GM21423 (cell line): ENCODE measurements around the gene ZBTB1.
"Not testable (repeated sequence)": the region's sequence is repeated elsewhere in the genome, so short reads cannot be mapped to it uniquely, and the experiment has no call there.

Experiments
- ATAC-seq: cut with Tn5 transposase; IDR thresholded peaks from one replicate; pipeline ENCODE4 v1.9.1; 2021; ENCODE audit warnings: mild to moderate bottlenecking, moderate library complexity; ENCODE audit not compliant: unreplicated experiment

The ZBTB1 gene

DNA sequence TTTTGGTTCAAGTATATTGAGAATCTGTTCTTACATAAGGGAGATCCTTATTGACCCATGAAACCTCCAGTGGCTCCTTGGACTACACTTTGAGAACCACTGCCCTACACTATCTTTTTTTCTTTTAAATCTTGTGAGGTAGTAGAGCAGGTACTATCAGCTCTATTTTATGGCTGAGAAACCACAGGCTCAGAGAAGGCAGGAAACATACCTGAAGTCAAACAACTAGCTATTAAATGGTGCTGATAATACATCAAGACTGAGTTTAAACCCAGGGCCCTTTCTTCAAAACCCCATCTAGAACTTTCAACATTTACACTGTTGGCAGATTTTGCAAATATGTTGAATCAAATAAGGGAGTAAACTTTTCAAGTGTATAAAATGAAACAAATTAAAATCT lies 7.8 kb upstream of the ZBTB1 start:
- no peak for ATAC-seq

GRCh38 chr14:64500088-64500487 lies 4.5 kb upstream of the ZBTB1 start:
- no peak for ATAC-seq

DNA sequence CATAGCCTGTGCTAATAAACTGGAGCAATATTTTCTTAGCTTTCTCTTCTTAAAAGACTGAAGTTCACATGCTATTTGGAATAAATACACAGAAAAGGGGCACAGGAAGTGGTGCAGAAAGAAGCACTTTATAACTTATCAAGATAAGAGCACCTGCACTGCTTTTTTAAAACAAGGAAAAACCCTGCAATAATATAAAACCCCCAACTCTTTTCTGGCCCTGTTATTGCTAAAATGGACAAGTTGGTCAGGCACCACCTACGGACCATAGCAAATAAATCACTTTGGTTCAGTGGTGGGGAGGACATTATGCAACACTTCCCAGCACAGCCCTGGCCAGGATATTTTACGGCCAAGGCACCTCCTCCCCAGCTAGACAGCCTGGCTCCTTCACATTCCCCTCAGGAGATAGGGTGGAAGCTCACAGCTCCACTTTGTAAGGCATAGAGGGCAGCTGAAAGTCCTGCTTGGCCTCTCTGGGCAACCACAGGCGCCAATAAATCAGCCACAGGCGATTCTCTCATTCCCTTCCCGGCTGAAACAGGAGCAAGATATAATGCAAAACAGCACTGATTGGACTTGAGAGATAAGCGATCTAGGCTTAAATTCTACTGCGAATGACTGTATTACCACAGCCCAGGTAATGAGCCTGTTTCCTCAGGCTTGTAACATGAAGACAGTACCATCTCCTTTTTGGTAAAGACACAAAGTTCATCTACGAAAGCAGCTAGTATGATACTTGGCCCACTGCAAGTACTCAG lies 3.0 kb upstream of the ZBTB1 start:
- no peak for ATAC-seq

- no peak for ATAC-seq
Observed at GRCh38 chr14:64502456-64502855, 2.1 kb upstream of the ZBTB1 start.

DNA sequence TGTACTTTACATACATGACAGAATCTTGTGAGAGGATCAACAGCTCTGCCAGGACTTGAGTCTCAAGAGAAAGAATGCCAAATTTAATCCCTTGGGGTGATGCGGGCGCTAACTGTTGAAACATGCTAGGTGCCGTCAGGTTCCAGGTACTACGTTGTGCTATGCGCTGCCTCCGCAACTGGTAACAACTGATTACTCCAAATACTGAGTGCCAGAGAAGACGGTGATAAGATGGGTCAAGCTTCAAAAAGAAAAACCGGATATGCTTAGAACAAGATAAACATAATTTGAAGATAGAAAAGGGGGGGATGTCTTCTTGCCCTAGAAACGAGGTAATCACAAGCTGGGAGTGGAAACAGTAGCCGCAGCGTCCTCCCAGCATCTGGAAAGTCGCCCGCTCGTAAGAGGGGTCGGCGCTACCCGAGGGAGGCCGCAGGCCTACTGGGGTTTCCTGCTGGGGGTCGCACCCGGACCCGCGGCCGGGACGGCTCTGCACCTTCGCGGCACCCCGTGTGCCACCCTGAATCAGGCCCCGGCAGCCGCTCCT lies 1.6 kb upstream of the ZBTB1 start:
- peak; percentile 1 for ATAC-seq

DNA sequence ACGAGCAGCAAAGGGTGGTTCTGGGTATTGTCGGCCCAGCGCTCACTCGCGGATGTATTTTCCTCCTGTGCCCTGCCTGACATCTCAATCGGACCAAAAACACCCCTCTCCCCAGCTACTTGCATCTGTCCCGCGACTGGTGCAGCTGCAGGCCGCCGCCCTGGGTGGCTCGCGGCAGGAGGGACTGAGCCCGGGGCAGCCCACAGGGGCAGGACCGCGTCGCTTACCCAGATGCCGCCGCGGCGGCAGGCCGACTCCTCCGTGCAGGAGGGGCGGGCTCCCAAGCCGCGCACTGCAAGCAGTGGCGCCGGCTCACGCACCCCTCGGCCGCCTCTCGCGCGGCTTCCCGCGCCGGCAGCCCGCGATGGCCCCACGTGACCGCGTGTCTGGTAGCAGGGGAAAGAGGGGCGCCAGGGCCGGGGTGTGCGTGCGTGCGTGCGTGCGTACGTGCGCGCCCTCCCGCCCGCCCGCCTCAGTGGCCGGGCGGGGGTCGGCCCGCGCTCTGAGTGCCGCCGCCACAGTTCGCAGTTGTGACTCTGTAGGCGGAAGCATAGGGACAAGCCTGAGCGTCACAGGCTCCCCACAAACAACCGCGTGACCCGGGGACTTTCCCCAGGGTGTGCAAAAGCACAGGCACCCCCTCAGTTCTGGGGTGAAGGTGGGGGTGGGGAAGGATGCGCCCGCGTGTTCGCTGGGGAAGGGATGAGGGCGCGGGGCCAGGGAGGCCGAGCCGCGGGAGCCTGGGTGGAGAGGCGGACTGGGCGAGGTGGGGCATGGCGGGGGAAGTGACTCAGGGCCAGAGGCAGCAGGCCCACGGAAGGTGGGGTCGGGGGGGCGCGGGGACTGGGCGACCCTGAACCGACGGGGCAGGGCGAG lies 898 bp upstream of the ZBTB1 start, which contains the start of gene ZBTB25:
Gene ZBTB25, minus strand, starts transcription at position 405 of the 876 bp plus-strand sequence. CDS start 13,305 bp downstream, outside the sequence.
- ATAC-seq, result peak; percentile 58

DNA sequence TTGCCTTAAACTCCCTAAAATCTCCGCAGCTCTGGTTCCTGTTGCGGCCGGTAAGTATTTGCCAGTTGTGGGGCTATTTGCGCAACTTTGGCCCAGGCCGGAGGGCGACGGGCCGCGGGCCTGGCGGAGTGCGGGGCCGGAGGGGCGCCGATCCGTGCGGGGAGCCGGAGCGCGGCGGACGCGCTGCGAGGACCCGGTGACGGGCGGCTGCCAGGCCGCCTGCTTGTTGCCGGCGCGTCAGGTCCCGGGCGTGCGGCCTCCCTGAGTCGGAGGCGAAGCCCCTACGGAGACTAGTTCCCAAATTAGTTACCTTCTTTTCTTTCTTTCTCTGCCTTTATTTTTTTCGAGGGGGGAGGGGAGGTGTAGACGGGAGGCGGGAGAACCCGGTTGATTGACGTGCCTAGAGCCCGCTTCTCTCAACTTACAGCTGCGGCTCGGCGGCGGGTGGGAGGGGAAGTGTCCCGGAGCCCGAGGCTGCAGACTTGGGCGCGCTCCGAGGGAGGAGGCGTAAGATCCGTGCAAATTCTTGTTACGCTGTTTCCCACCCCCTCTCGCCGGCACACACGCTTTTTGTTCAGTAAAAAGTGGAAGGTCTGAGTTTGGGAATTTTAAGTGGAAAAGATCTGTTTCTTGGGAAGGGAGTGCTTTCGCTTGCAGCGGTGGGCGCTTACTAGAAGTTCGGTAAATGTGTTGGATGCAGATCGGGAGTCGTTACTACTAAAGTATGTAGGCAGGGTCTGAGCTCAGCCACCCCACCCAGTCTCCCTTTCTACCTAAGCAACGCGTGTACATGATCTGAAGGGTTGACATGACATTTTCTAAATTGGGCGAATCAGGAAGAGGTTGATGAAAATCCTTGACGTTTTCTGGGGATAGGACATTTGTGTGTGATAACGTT lies 576 bp downstream of the ZBTB1 start:
- ATAC-seq, result peak; percentile 31

- ATAC-seq, result no peak
Observed at GRCh38 chr14:64506721-64507120, 2.2 kb downstream of the ZBTB1 start.

DNA sequence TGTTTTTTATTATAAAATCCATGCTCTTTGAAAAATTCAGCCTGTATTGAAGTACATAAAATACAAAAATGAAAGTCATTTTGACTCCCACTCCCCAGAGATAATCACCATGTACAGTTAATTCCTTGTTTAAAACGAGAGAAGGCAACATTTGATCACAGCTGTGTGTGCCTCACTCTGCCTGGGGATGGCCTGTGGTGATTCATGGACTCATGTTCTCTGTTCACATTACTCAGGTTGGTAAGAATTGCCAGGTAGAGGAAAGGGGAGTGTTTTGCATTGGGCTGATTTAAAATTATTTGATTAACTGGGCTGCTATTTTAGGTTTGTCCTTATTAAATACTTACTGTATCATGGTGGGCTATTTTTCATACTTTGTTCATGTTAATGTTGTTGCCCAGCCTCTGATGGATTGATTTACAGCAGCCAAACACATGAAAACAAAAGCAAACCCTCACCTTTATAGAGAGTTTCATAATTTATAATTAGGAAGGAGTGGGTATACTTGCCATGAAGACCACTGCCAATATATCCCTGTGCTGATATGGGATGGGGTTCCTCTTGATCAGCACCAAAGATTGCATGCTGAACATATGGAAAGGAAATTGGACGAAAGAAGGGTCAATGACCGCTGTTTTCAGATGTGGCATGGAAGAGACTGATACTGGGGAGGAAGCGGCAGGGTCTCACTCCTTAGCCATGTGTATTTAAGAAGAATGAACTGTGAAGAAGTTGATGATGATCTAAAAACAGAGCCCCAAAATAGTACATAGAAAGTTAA lies 3.0 kb downstream of the ZBTB1 start:
- no peak for ATAC-seq

DNA sequence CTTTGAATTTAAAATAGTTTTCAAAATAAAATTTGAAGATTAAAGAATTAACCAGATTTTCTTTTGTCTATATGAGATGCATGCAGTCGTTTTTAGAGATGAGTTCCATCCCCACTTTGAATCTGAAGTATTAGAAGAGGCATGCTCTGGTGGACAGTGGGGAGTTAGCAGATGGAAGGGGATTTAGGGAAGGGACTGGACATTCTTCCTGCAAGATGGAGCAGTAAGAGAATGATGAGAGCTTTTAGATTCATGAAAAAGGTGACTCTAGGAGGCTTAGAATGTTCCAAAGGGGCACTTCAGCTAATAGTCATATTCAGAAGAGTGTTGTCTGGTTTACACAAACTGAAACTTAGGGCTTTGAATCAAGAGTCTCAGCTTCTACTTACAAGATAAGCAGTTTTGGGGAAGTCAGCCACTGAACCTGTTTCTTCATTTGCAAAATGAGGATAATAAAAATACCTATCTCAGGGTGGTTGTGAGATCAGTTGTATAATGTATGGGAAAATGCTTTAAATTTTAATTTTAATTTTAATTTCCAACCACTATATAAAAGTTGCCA lies 3.7 kb downstream of the ZBTB1 start:
- ATAC-seq, result no peak

DNA sequence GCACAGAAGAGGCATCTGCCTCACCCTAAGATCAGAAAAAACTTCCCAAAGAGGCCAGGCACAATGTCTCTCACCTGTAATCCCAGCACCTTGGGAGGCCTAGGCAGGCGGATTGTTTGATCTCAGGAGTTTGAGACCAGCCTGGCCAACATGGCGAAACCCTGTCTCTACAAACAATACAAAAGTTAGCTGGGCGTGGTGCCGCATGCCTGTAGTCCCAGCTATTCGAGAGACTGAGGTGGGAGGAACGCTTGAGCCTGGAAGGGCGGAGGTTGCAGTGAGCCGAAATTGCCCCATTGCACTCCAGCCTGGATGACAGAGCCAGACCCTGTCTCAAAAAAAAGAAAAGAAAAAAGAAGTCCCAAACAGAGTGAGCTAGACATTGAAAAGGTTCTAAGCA lies 4.5 kb downstream of the ZBTB1 start:
- no peak for ATAC-seq

- ATAC-seq, result no peak
Observed at GRCh38 chr14:64510825-64511671, 6.5 kb downstream of the ZBTB1 start.

DNA sequence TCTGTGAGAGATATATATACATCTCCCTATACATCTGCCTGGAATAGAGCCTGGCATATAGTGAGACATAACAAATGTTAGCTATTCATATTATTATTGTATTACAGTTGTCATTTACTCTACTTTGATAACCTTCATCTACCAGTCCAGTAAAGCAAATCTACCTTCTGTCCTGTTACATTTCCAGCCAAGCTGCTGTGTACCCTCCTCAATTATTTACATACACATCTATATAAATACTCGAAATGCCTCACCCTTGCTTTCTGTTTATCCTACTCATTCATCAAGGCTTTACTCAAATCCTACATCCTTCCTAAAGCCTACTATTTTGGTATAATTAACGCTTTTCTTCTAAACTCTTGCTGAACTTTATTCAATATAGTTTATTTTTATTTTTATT lies 8.7 kb downstream of the ZBTB1 start:
- no peak for ATAC-seq

- no peak for ATAC-seq
Observed at GRCh38 chr14:64515053-64515452, 10.5 kb downstream of the ZBTB1 start.

DNA sequence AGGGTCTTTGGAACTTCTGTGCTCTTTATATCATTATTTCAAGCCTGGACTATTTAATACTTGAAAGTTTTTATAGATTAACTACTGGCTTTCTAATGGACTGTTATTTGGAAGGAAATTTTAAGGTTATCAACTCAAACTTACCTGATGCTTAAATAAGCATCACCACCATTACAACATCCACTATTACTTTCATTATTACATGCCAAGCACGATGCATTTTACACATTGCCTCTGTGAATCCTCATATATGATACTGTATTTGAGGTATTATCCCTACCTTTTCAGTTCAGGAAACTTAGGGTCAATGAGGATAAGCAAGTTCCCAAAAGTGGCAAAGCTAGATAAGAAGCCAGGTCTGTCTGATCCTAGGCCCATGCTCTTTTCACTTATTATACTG lies 12.4 kb downstream of the ZBTB1 start:
- ATAC-seq, result no peak

DNA sequence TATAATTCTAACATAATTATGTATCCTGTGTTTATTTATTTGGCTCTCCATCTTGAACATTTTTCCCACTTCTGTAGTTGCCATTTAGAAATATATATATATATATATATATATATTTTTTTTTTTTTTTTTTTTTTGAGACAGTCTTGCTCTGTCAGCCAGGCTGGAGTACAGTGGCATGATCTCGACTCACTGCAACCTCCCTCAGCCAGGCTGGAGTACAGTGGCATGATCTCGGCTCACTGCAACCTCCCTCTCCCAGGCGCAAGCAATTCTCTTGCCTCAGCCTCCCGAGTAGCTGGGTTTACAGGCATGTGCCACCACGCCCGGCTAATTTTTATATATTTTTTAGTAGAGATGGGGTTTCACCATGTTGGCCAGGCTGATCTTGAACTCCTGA lies 13.1 kb downstream of the ZBTB1 start:
- not testable (repeated sequence) for ATAC-seq

DNA sequence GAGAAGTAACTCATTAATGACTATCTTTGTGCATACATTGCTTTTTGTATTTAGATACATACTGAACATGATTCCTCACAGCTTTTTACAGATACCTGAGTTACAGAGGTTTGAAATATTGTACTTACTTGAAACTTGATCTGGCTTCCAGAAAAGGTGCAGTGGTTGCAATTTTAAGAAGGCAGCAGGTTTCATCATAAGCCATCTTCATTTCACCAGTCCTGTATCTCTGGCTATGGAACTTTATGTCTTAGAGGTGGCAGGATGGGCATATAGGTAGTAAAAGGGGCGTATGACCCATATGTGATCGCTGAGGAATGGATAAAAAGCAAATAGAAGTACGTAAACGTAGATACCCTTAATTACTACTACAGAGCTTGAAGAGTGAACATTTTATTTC lies 13.7 kb downstream of the ZBTB1 start:
- ATAC-seq, result no peak

DNA sequence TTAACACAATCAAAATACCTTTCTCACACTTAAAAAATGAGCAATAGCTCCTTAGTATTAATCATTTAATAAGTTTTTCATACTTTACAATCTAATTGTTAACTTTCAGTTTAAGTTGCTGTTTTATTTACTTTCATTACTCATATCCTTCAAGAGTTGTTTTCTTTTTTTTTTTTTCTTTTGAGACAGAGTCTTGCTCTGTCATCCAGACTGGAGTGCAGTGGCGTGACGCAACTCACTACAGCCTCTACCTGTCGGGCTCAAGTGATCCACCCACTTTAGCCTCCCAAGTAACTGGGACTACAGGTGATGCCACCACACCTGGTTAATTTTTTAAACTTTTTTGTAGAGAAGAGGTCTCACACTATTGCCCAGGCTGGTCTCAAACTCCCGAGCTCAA lies 16.1 kb downstream of the ZBTB1 start:
- ATAC-seq, result no peak
